Measurements from ENCODE around the gene ICAM4. TPM values are rescaled to one million over a fixed set of nuclear protein-coding genes. Genes with fewer than 3 reads are reported as not detected.

Gene ICAM4
- total RNA-seq, 3 donors from 2014 or later (not counting 1 experiment from before 2014, with no cell fraction given) = 1.3 to 3.6 (median 3.0) TPM

DNA sequence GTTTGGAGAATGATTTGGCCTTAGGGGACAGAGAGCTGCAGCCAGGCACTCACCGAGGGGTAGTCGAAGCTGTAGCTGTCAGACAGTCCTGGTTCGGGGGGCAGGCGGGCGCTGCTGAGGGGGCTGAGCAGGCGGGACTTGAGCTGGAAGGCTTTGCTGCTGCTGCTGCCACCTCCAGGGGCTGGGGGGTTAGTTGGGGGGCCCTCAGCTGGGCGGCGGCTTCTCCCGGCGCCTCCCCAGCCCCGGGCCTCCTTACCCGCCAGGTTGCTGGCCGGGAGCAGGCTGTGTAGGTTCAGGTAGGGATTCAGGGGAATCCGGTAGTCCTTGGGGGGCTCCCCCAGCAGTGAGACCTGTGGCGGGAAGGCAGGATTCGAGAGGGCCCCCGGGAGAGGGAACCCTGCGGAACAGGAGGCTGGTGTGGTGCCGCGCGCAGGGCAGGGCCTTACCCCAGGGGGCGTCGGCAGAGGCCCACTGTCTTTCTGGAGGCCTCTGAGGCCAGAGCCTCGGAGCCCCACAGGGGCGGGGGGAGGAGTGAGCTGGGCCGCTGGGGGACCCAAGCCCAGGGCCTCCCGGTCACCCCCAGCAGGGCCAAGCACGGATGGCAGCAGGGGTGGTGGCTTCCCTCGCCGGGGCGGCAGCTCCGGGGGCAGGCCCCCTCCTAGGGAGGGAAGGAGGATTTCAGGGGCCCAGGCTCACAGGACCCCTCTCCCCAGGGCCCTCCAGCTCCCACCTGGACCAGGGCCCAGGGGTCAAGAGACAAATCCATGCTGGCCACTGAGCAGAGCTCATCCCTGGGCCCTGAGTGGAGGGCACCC, 34.1 kb downstream of the ICAM4 start:
- Mint-ChIP-seq H3K9me3 (no peaks in the 10 kb centered on the region), H3K27ac (no peak overlapping the region), H3K36me3 (no peaks in the 10 kb centered on the region), H3K27me3 (ENCODE audit: low read depth in 2 of 2) (no peaks in the 10 kb centered on the region), H3K4me3 (no peak overlapping the region), H3K4me1 (peaks cover 4 to 21% of the 10 kb centered on the region in 2 donors)
- Histone ChIP-seq H3K9me3 (ENCODE audit: control insufficient read depth, insufficient read depth, low read length) (no peaks in the 10 kb centered on the region), H3K4me1 (ENCODE audit: control insufficient read depth, insufficient read depth, low read length) (peaks cover 6% of the 10 kb centered on the region), H3K4me3 (ENCODE audit: low read length) (no peak overlapping the region), H3K27me3 (ENCODE audit: control insufficient read depth, insufficient read depth, low read length) (no peaks in the 10 kb centered on the region), H3K27ac (ENCODE audit: low read length) (no peak overlapping the region), H3K36me3 (ENCODE audit: control insufficient read depth, insufficient read depth, low read length) (peaks cover 78% of the 10 kb centered on the region)
- no peak for TF ChIP-seq CTCF (IDR thresholded peaks at IDR 0.05)
- intact Hi-C loops (cut with micrococcal nuclease) = no loop called here
- WGBS (ENCODE audit: insufficient coverage) = 97% methylated on average over 30 of the region's 32 CpGs
- DNase-seq = no peak
- ATAC-seq = peak in 1 of 3 donors; percentile 16

- Histone ChIP-seq H3K27ac (ENCODE audit: low read length) (no peak overlapping the region), H3K9me3 (ENCODE audit: control insufficient read depth, insufficient read depth, low read length) (no peaks in the 10 kb centered on the region), H3K36me3 (ENCODE audit: control insufficient read depth, insufficient read depth, low read length) (peaks cover 79% of the 10 kb centered on the region), H3K4me1 (ENCODE audit: control insufficient read depth, insufficient read depth, low read length) (no peaks in the 10 kb centered on the region), H3K27me3 (ENCODE audit: control insufficient read depth, insufficient read depth, low read length) (no peaks in the 10 kb centered on the region), H3K4me3 (ENCODE audit: low read length) (no peak overlapping the region)
- H3K9me3 Mint-ChIP-seq = no peaks in the 10 kb centered on the region
- no peak overlapping the region for H3K27ac Mint-ChIP-seq
- no peak for ATAC-seq
- no peak for DNase-seq
- intact Hi-C loops (cut with micrococcal nuclease) = no loop called here
- H3K4me3 Mint-ChIP-seq = no peak overlapping the region
- H3K27me3 Mint-ChIP-seq (ENCODE audit: low read depth in 2 of 2) = no peaks in the 10 kb centered on the region
- WGBS (ENCODE audit: insufficient coverage) = 91% methylated on average over 11 of the region's 11 CpGs
- H3K4me1 Mint-ChIP-seq = peaks cover 0 to 15% of the 10 kb centered on the region in 2 donors
- TF ChIP-seq CTCF (IDR thresholded peaks at IDR 0.05) = no peak
- H3K36me3 Mint-ChIP-seq = no peaks in the 10 kb centered on the region
Measured at GRCh38 chr19:10321417-10321797, 34.7 kb downstream of the ICAM4 start.

GRCh38 chr19:10321874-10322835, 35.4 kb downstream of the ICAM4 start:
- 98% methylated on average over 19 of the region's 19 CpGs for WGBS (ENCODE audit: insufficient coverage)
- no peaks in the 10 kb centered on the region for H3K27me3 ChIP-seq (ENCODE audit: control insufficient read depth, insufficient read depth, low read length)
- H3K9me3 ChIP-seq (ENCODE audit: control insufficient read depth, insufficient read depth, low read length) = no peaks in the 10 kb centered on the region
- no peak overlapping the region for H3K4me3 ChIP-seq (ENCODE audit: low read length)
- ATAC-seq (no peak), DNase-seq (no peak)
- Mint-ChIP-seq H3K36me3 (no peaks in the 10 kb centered on the region), H3K4me3 (no peak overlapping the region), H3K9me3 (no peaks in the 10 kb centered on the region), H3K27ac (no peak overlapping the region), H3K27me3 (ENCODE audit: low read depth in 2 of 2) (no peaks in the 10 kb centered on the region), H3K4me1 (peaks cover 0 to 11% of the 10 kb centered on the region in 2 donors)
- no peaks in the 10 kb centered on the region for H3K4me1 ChIP-seq (ENCODE audit: control insufficient read depth, insufficient read depth, low read length)
- H3K27ac ChIP-seq (ENCODE audit: low read length) = no peak overlapping the region
- intact Hi-C loops (cut with micrococcal nuclease) = no loop called here
- peaks cover 79% of the 10 kb centered on the region for H3K36me3 ChIP-seq (ENCODE audit: control insufficient read depth, insufficient read depth, low read length)
- TF ChIP-seq CTCF (IDR thresholded peaks at IDR 0.05) = no peak

All from natural killer cell (primary cell).